ENCODE measurements around the gene DTX1. TPM values are rescaled to one million over a fixed set of nuclear protein-coding genes. Genes with fewer than 3 reads are reported as not detected.
A peak's percentile ranks its signal among the peaks of the same experiment; 100 is the strongest.

Gene DTX1
- total RNA-seq, 1 donor from 2014 or later, result 1.8 TPM

- H3K9me3 Mint-ChIP-seq (ENCODE audit: low read depth), result no peaks in the 10 kb centered on the region
- DNase-seq (ENCODE audit: low spot score, unreplicated experiment), result no peak
- no peaks in the 10 kb centered on the region for H3K36me3 Mint-ChIP-seq (ENCODE audit: insufficient read depth)
- no peak overlapping the region for H3K27ac Mint-ChIP-seq
- H3K4me3 Mint-ChIP-seq (ENCODE audit: low read depth), result no peak overlapping the region
- H3K27me3 Mint-ChIP-seq, result peaks cover 12% of the 10 kb centered on the region
- H3K4me1 Mint-ChIP-seq (ENCODE audit: low read depth), result no peaks in the 10 kb centered on the region
- TF ChIP-seq, protein P1, sequence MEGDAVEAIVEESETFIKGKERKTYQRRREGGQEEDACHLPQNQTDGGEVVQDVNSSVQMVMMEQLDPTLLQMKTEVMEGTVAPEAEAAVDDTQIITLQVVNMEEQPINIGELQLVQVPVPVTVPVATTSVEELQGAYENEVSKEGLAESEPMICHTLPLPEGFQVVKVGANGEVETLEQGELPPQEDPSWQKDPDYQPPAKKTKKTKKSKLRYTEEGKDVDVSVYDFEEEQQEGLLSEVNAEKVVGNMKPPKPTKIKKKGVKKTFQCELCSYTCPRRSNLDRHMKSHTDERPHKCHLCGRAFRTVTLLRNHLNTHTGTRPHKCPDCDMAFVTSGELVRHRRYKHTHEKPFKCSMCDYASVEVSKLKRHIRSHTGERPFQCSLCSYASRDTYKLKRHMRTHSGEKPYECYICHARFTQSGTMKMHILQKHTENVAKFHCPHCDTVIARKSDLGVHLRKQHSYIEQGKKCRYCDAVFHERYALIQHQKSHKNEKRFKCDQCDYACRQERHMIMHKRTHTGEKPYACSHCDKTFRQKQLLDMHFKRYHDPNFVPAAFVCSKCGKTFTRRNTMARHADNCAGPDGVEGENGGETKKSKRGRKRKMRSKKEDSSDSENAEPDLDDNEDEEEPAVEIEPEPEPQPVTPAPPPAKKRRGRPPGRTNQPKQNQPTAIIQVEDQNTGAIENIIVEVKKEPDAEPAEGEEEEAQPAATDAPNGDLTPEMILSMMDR (IDR thresholded peaks at IDR 0.05; ENCODE audit: unreplicated experiment), result no peak
Measured at GRCh38 chr12:113063396-113064350, 7.1 kb downstream of the DTX1 start.

- Mint-ChIP-seq H3K36me3 (ENCODE audit: insufficient read depth) (no peaks in the 10 kb centered on the region), H3K4me1 (ENCODE audit: low read depth) (no peaks in the 10 kb centered on the region), H3K9me3 (ENCODE audit: low read depth) (no peaks in the 10 kb centered on the region), H3K27ac (no peak overlapping the region), H3K27me3 (peaks cover 12% of the 10 kb centered on the region), H3K4me3 (ENCODE audit: low read depth) (no peak overlapping the region)
- TF ChIP-seq, protein P1 (IDR thresholded peaks at IDR 0.05; ENCODE audit: unreplicated experiment), result no peak
- no peak for DNase-seq (ENCODE audit: low spot score, unreplicated experiment)
Measured at GRCh38 chr12:113064395-113065125, 8.0 kb downstream of the DTX1 start.

DNA sequence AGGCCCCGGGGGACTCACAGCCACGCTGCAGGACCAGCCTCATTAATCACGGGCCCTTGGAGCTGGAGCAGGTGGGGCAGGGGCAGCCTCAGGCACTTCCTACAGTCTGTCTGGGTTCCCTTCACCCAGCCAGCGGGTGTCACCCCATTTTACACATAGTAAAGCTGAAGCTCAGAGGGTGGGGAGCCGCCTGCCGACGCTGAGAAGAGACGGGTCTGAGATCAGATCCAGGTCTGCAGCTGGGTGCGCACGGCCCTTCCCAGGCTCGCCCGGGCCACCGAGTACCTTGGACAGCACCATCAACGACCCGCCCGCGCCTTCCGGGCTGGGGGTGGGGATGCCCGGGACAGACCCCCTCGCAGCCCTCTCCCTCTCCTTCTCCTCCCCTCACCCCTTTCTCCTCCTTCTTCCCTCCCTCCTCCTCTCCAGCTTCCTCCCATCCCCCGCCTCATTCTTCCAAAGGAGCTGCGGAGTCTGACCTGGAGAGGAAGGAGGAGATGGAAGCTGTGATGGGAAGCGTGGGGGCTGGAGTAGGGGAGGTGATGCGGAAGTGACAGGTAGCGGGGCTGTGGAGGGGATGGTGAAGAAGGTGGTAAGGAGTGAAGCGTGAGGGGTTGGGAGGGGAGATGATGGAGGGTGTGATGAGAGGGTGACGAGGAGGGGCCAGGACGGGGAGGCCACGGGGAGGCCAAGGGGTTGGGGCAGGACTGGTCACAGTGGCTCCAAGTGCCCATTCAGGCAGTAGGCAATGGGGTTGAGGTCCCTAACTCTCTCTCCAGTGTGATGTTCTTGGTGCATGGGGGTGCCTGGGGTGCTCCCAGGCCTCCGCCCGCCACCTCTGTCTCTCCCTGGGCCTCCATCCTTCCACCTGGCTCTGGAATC, 8.8 kb downstream of the DTX1 start:
- no peaks in the 10 kb centered on the region for H3K4me1 Mint-ChIP-seq (ENCODE audit: low read depth)
- H3K27me3 Mint-ChIP-seq, result peaks cover 12% of the 10 kb centered on the region
- H3K36me3 Mint-ChIP-seq (ENCODE audit: insufficient read depth), result no peaks in the 10 kb centered on the region
- H3K9me3 Mint-ChIP-seq (ENCODE audit: low read depth), result no peaks in the 10 kb centered on the region
- DNase-seq (ENCODE audit: low spot score, unreplicated experiment), result peak; percentile 50
- no peak overlapping the region for H3K4me3 Mint-ChIP-seq (ENCODE audit: low read depth)
- H3K27ac Mint-ChIP-seq, result no peak overlapping the region
- TF ChIP-seq, protein P1 (IDR thresholded peaks at IDR 0.05; ENCODE audit: unreplicated experiment), result no peak

DNA sequence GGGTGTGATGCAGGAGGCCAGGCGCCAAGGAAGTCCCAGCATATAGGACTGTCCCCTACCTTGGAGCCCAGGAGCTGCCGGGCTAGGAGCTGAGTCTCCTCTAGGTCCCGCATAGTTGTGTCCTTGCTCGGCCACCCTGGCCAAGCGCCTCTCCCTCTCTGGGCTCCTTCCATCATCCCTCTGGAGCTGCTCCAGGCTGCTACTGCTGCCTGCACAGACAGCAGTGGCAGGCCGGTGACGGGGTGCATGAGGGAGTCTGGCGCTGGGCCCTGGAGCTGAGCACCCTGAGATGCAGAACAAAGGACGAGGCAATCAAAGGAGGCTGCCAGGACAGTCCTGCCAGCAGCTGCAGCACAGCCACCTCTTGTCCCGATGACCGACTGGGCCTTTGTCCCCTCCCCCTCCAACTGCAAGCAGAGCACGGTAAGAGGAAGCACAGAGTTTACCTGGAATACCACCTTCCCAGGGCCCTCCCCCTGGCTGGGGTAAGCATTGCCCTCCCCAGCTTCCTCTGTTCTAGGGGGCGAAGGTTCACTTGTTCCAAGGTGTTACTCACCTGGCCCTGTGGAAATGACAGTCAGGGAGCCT, 10.4 kb downstream of the DTX1 start:
- Mint-ChIP-seq H3K36me3 (ENCODE audit: insufficient read depth) (no peaks in the 10 kb centered on the region), H3K4me1 (ENCODE audit: low read depth) (peaks cover 7% of the 10 kb centered on the region), H3K27me3 (peaks cover 12% of the 10 kb centered on the region), H3K9me3 (ENCODE audit: low read depth) (no peaks in the 10 kb centered on the region), H3K27ac (no peak overlapping the region), H3K4me3 (ENCODE audit: low read depth) (no peak overlapping the region)
- no peak for DNase-seq (ENCODE audit: low spot score, unreplicated experiment)
- TF ChIP-seq, protein P1 (IDR thresholded peaks at IDR 0.05; ENCODE audit: unreplicated experiment), result no peak

Data from progenitor cell of endocrine pancreas (in vitro differentiated cells).